Thyroid gland (tissue), 4 donors: ENCODE results near the gene RANBP17. TPM values are rescaled to one million over a fixed set of nuclear protein-coding genes. Genes with fewer than 3 reads are reported as not detected.

Experiments
- DNase-seq, 2 donors: peaks; one replicate each; pipeline ENCODE4 v3.0.0-alpha.2; 2019
- H3K27ac ChIP-seq, 3 donors: fragments of 200-600 bp; sonication (generic); 1 replicate in 2 of 3; 2 replicates in 1 of 3; pipeline ENCODE4 v1.5.1; 2016 to 2019; ENCODE audit warnings: mild to moderate bottlenecking in 1 of 3, moderate library complexity in 1 of 3
- H3K27me3 ChIP-seq: fragments of 200-600 bp; sonication (generic); one replicate; pipeline ENCODE4 v1.5.1; 2019
- H3K36me3 ChIP-seq, 2 donors: fragments of 200-600 bp; sonication (generic); one replicate each; pipeline ENCODE4 v1.5.1; 2016 to 2019
- H3K4me1 ChIP-seq, 2 donors: fragments of 200-600 bp; sonication (generic); one replicate each; pipeline ENCODE4 v1.5.1; 2017 to 2019
- H3K4me3 ChIP-seq, 3 donors: fragments of 200-600 bp; sonication (generic); replicated peaks in 1 of 3; 1 replicate in 2 of 3; 2 replicates in 1 of 3; pipeline ENCODE4 v1.5.1; 2016; ENCODE audit warnings: mild to moderate bottlenecking in 1 of 3
- H3K9me3 ChIP-seq: fragments of 200-600 bp; sonication (generic); one replicate; pipeline ENCODE4 v1.5.1; 2017
- CTCF ChIP-seq, 6 experiments: fragments of 200-600 bp in 3 of 6; fragments of 450-650 bp in 3 of 6; sonication (generic) in 3 of 6; IDR thresholded peaks; one replicate each; pipeline ENCODE4 v1.5.1; 2016 to 2019; ENCODE audit warnings: antibody characterized with exemption in 6 of 6, mild to moderate bottlenecking in 2 of 6, inconsistent platforms in 1 of 6, moderate library complexity in 1 of 6
- POLR2A ChIP-seq, 2 donors: fragments of 450-650 bp; IDR thresholded peaks; one replicate each; pipeline ENCODE4 v1.6.1; 2017; ENCODE audit warnings: antibody characterized with exemption in 2 of 2, mild to moderate bottlenecking in 2 of 2, moderate library complexity in 1 of 2
- WGBS, 2 donors: methylation state at CpG; one replicate each; pipeline ENCODE4 v1.1.5; 2017; 5-methylcytosine and 5-hydroxymethylcytosine counted together
- intact Hi-C: fragments of 100-400 bp; cut with DNase I; formaldehyde crosslinking; loops from one replicate; pipeline ENCODE4 v1.15.1; 2023
- total RNA-seq, 4 donors: library from RNA; depleted of rRNA; stranded (reverse); fragments of >200 nt; gene quantifications; one replicate each; pipeline ENCODE4 v1.2.3, GENCODE V29; 2016

The RANBP17 gene
- total RNA-seq, 4 donors from 2014 or later = 20.2 to 35.0 (median 26.7) TPM

GRCh38 chr5:171315386-171315891, 453.6 kb downstream of the RANBP17 start:
- no peak overlapping the region for H3K27ac ChIP-seq
- intact Hi-C loops = no loop called here
- TF ChIP-seq CTCF (IDR thresholded peaks at IDR 0.05) (no peak), POLR2A (IDR thresholded peaks at IDR 0.05) (no peak)
- no peaks in the 10 kb centered on the region for H3K36me3 ChIP-seq
- WGBS, 2 donors = 2 to 11% methylated on average over 20 to 32 of the region's 36 CpGs
- peaks cover 56% of the 10 kb centered on the region for H3K27me3 ChIP-seq
- no peak for DNase-seq
- H3K4me1 ChIP-seq = peaks cover 36 to 49% of the 10 kb centered on the region in 2 donors
- no peak overlapping the region for H3K4me3 ChIP-seq
- no peaks in the 10 kb centered on the region for H3K9me3 ChIP-seq

GRCh38 chr5:171315925-171316257, 454.1 kb downstream of the RANBP17 start:
- Histone ChIP-seq H3K9me3 (no peaks in the 10 kb centered on the region), H3K4me3 (no peak overlapping the region), H3K36me3 (no peaks in the 10 kb centered on the region), H3K4me1 (peaks cover 35 to 46% of the 10 kb centered on the region in 2 donors), H3K27me3 (peaks cover 55% of the 10 kb centered on the region), H3K27ac (no peak overlapping the region)
- no peak for DNase-seq
- intact Hi-C loops = no loop called here
- WGBS, 2 donors = 12 to 16% methylated on average over 20 of the region's 20 CpGs
- TF ChIP-seq CTCF (IDR thresholded peaks at IDR 0.05) (no peak), POLR2A (IDR thresholded peaks at IDR 0.05) (no peak)

- H3K4me1 ChIP-seq = peaks cover 32 to 40% of the 10 kb centered on the region in 2 donors
- no peaks in the 10 kb centered on the region for H3K36me3 ChIP-seq
- intact Hi-C loops = no loop called here
- whole genome bisulfite sequencing, 2 donors = 6 to 7% methylated on average over 29 to 45 of the region's 66 CpGs
- H3K9me3 ChIP-seq = no peaks in the 10 kb centered on the region
- TF ChIP-seq CTCF (IDR thresholded peaks at IDR 0.05) = no peak
- no peak for TF ChIP-seq POLR2A (IDR thresholded peaks at IDR 0.05)
- peaks cover 49% of the 10 kb centered on the region for H3K27me3 ChIP-seq
- DNase-seq = no peak
- no peak overlapping the region for H3K4me3 ChIP-seq
- no peak overlapping the region for H3K27ac ChIP-seq
These were observed 454.7 kb downstream of the RANBP17 start for GRCh38 chr5:171316258-171317121.

GRCh38 chr5:171317230-171317629, 455.4 kb downstream of the RANBP17 start:
- WGBS, 2 donors = 14 to 15% methylated on average over 11 of the region's 11 CpGs
- Histone ChIP-seq H3K27ac (no peak overlapping the region), H3K9me3 (no peaks in the 10 kb centered on the region), H3K4me3 (no peak overlapping the region), H3K4me1 (peaks cover 25 to 33% of the 10 kb centered on the region in 2 donors), H3K27me3 (peaks cover 41% of the 10 kb centered on the region), H3K36me3 (no peaks in the 10 kb centered on the region)
- intact Hi-C loops = no loop called here
- DNase-seq = no peak
- TF ChIP-seq POLR2A (IDR thresholded peaks at IDR 0.05) (no peak), CTCF (IDR thresholded peaks at IDR 0.05) (no peak)

- WGBS, 2 donors = 5 to 11% methylated on average over 5 to 9 of the region's 9 CpGs
- intact Hi-C loops = no loop called here
- Histone ChIP-seq H3K27me3 (peaks cover 36% of the 10 kb centered on the region), H3K4me1 (peaks cover 21 to 27% of the 10 kb centered on the region in 2 donors), H3K36me3 (no peaks in the 10 kb centered on the region), H3K4me3 (no peak overlapping the region), H3K27ac (no peak overlapping the region), H3K9me3 (no peaks in the 10 kb centered on the region)
- no peak for DNase-seq
- TF ChIP-seq POLR2A (IDR thresholded peaks at IDR 0.05) (no peak), CTCF (IDR thresholded peaks at IDR 0.05) (no peak)
These were observed 456.2 kb downstream of the RANBP17 start for GRCh38 chr5:171318026-171318425.
